Measurements from ENCODE around the gene LACRT. TPM values are rescaled to one million over a fixed set of nuclear protein-coding genes. Genes with fewer than 3 reads are reported as not detected.

LACRT gene
- polyA plus RNA-seq, 1 donor (not counting 4 experiments of a cell fraction or from before 2014, with no cell fraction given): not detected

DNA sequence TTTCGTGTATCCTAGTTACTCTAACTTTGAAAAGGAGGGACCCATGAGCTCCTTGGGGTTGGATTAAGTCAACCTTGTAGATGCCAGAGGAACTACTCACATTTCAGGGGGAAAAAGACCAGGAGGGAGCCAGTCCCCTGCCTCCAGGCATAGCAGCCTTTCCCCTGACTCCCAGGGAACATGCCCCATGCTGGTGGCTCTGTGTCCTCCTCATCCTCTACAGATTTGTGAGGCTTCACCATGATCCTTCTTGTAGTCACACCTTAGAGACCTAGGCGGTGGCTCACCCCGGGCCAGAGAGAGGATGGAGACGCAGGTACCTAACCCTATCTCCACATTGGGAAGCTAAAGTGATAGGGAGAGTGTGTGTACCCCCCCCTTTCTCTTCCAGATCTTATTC lies 30.3 kb downstream of the LACRT start:
- Histone ChIP-seq H3K9ac (ENCODE audit: control insufficient read depth, extremely low read depth, insufficient read depth, low read length) (no peak overlapping the region), H3K27ac (ENCODE audit: control insufficient read depth, insufficient read depth, low read length) (no peak overlapping the region), H3K27me3 (ENCODE audit: control insufficient read depth, extremely low read depth, insufficient read depth, low read length) (peaks cover 5% of the 10 kb centered on the region), H3K4me3 (ENCODE audit: control insufficient read depth in 2 of 3, extremely low read depth in 1 of 3, insufficient read depth in 2 of 3, low read depth in 1 of 3, low read length in 3 of 3) (no peak overlapping the region), H3K9me3 (ENCODE audit: control insufficient read depth, low read depth, low read length) (no peaks in the 10 kb centered on the region), H3K4me1 (ENCODE audit: control insufficient read depth, extremely low read depth, insufficient read depth, low read length) (no peaks in the 10 kb centered on the region), H3K79me2 (ENCODE audit: control insufficient read depth, insufficient read depth, low read length) (no peaks in the 10 kb centered on the region), H4K20me1 (ENCODE audit: control insufficient read depth, extremely low read depth, insufficient read depth, low read length) (no peaks in the 10 kb centered on the region), H3K36me3 (ENCODE audit: control insufficient read depth in 2 of 2, extremely low read depth in 1 of 2, insufficient read depth in 2 of 2, low read length in 2 of 2) (no peaks in the 10 kb centered on the region), H2AFZ (ENCODE audit: control insufficient read depth, low read length) (no peak overlapping the region), H3K4me2 (ENCODE audit: control insufficient read depth, extremely low read depth, insufficient read depth, low read depth, low read length) (no peak overlapping the region), H3K9me1 (ENCODE audit: control insufficient read depth, extremely low read depth, insufficient read depth, low read length) (no peaks in the 10 kb centered on the region)
- TF ChIP-seq, protein P1, sequence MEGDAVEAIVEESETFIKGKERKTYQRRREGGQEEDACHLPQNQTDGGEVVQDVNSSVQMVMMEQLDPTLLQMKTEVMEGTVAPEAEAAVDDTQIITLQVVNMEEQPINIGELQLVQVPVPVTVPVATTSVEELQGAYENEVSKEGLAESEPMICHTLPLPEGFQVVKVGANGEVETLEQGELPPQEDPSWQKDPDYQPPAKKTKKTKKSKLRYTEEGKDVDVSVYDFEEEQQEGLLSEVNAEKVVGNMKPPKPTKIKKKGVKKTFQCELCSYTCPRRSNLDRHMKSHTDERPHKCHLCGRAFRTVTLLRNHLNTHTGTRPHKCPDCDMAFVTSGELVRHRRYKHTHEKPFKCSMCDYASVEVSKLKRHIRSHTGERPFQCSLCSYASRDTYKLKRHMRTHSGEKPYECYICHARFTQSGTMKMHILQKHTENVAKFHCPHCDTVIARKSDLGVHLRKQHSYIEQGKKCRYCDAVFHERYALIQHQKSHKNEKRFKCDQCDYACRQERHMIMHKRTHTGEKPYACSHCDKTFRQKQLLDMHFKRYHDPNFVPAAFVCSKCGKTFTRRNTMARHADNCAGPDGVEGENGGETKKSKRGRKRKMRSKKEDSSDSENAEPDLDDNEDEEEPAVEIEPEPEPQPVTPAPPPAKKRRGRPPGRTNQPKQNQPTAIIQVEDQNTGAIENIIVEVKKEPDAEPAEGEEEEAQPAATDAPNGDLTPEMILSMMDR (optimal IDR thresholded peaks at IDR 0.05 in 1 of 3, IDR thresholded peaks at IDR 0.05 in 1 of 3, conservative IDR thresholded peaks at IDR 0.05 in 1 of 3; ENCODE audit: extremely low read depth in 1 of 3, insufficient read depth in 2 of 3, low read length in 3 of 3): no peak
- TF ChIP-seq EZH2 (IDR thresholded peaks at IDR 0.05; ENCODE audit: low read length): no peak
- DNase-seq (ENCODE audit: low read depth, low spot score): no peak
- dilution Hi-C loops (cut with MboI; ENCODE audit: extremely low pct_ligation_motif_present, low sequenced_read_pairs): no loop called here
- no peak for FAIRE-seq

DNA sequence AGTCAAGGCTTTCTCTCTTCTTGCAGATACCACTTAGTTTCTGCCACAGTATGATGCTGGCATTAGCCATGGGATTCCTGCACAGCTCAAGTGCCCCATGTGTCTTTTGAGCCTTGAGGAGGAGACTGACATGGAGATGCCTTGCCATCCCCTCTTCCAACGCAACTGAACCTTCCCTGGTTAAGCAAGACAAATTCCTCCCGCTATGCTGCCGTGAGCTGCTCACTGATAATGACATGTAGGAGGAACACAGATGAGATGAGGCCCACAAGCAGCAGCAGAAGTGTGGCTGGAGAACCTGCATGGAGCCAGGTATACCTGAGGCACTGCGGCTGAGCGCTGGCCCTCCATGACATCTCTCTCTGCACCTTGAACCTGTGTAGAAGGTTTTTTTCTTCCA lies 30.8 kb downstream of the LACRT start:
- Histone ChIP-seq H4K20me1 (ENCODE audit: control insufficient read depth, extremely low read depth, insufficient read depth, low read length) (no peaks in the 10 kb centered on the region), H2AFZ (ENCODE audit: control insufficient read depth, low read length) (no peak overlapping the region), H3K9me3 (ENCODE audit: control insufficient read depth, low read depth, low read length) (no peaks in the 10 kb centered on the region), H3K27me3 (ENCODE audit: control insufficient read depth, extremely low read depth, insufficient read depth, low read length) (peaks cover 5% of the 10 kb centered on the region), H3K9ac (ENCODE audit: control insufficient read depth, extremely low read depth, insufficient read depth, low read length) (no peak overlapping the region), H3K79me2 (ENCODE audit: control insufficient read depth, insufficient read depth, low read length) (no peaks in the 10 kb centered on the region), H3K4me2 (ENCODE audit: control insufficient read depth, extremely low read depth, insufficient read depth, low read depth, low read length) (no peak overlapping the region), H3K4me3 (ENCODE audit: control insufficient read depth in 2 of 3, extremely low read depth in 1 of 3, insufficient read depth in 2 of 3, low read depth in 1 of 3, low read length in 3 of 3) (no peak overlapping the region), H3K36me3 (ENCODE audit: control insufficient read depth in 2 of 2, extremely low read depth in 1 of 2, insufficient read depth in 2 of 2, low read length in 2 of 2) (no peaks in the 10 kb centered on the region), H3K4me1 (ENCODE audit: control insufficient read depth, extremely low read depth, insufficient read depth, low read length) (no peaks in the 10 kb centered on the region), H3K9me1 (ENCODE audit: control insufficient read depth, extremely low read depth, insufficient read depth, low read length) (no peaks in the 10 kb centered on the region), H3K27ac (ENCODE audit: control insufficient read depth, insufficient read depth, low read length) (no peak overlapping the region)
- dilution Hi-C loops (cut with MboI; ENCODE audit: extremely low pct_ligation_motif_present, low sequenced_read_pairs): no loop called here
- DNase-seq (ENCODE audit: low read depth, low spot score) (no peak), FAIRE-seq (no peak)
- no peak for TF ChIP-seq EZH2 (IDR thresholded peaks at IDR 0.05; ENCODE audit: low read length)
- TF ChIP-seq, protein P1 (optimal IDR thresholded peaks at IDR 0.05 in 1 of 3, IDR thresholded peaks at IDR 0.05 in 1 of 3, conservative IDR thresholded peaks at IDR 0.05 in 1 of 3; ENCODE audit: extremely low read depth in 1 of 3, insufficient read depth in 2 of 3, low read length in 3 of 3): no peak

All from keratinocyte (primary cell).